HUDEP-2 (cell line): ENCODE results near the gene APPBP2.
"Not testable (repeated sequence)": the region's sequence is repeated elsewhere in the genome, so short reads cannot be mapped to it uniquely, and the experiment has no call there.

Experiments
- DNase-seq, 76 experiments: peaks; one replicate each; lab custom pipeline; 2025; ENCODE audit not compliant: unreplicated experiment in 76 of 76; lab: John Stamatoyannopoulos, UW

The APPBP2 gene

GRCh38 chr17:60525685-60526514 lies at the start of gene APPBP2:
APPBP2 (minus strand) TSS chr17:60526242; CDS start chr17:60525931, 311 bp downstream.
- DNase-seq: peak in 67 of 76 experiments; percentile 8 to 81 (median 53)

DNA sequence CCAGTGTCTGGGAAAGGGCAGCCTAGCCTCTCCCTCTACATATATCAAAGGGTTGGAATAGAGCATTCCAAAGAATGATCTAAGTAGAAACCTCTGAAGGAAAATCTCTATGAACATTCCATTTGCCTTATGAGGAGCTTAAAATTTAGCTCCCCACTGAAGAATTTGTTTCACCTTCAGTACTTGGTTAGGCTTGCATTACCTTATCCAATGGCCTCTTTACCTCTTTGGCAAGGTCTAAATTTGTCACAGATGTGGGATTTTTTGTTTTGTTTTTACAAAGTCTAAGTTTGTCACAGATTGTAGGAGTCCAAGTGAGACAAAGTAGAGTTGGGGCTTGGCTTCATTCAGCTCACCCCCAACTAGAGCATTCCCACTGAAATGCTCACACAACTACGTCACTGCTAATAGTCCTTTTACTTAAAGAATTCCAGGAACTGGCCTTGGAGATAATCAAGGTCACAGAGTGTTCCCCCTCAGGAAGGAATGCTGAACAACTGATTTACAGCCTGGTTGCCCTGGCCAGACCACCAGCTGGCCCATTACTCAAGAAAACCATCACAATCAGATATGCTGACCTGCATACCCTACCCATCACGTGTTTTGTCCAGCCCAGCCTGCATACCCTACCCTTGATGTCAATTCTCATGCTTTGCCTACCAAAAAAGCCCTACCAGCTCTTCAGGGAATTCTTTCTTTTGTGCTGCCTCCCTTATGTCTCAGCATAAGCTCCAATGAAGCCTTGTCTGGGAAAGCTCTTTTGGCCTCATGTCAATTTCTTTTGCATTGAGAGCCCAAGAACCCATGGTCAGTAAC lies 47.4 kb upstream of the APPBP2 start:
- no peak for DNase-seq

DNA sequence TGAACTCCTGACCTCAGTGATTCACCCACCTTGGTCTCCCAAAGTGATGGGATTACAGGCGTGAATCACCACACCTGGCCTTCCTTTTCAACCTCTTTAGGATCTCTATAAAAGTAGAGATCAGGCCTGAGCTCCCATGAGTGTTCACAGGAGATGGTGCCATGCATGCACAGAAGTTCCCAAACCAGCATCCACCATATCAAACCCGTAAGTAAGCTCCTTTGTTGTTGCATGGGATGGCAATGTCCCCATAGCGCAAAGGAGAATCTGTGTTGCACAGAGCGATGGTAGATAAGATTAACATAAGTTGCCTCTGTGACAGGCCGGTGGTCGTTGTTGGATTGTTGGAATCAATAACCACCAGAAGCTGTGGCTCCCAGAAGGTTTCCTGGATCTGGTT lies 39.2 kb upstream of the APPBP2 start:
- no peak for DNase-seq

DNA sequence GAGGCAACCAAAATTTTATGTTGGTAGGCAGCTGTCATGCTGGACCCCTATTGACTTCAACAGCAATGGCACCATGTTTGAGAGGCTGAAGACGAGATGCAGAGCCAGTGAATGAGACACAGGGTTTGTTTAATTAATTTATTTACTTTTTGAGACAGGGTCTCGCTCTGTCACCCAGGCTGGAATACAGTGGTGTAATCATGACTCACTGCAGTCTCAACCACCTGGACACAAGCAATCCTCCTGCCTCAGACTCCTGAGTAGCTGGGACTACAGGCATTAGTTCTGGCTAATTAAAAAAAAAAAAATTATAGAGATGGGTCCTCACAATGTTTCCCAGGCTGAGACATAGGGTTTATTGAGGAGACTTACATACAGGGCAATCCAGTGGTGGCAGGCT lies 37.7 kb upstream of the APPBP2 start:
- no peak for DNase-seq

- DNase-seq: no peak
These were observed 36.4 kb upstream of the APPBP2 start for GRCh38 chr17:60562421-60562820.

- no peak for DNase-seq
These were observed 34.8 kb upstream of the APPBP2 start for GRCh38 chr17:60560860-60561257.

DNA sequence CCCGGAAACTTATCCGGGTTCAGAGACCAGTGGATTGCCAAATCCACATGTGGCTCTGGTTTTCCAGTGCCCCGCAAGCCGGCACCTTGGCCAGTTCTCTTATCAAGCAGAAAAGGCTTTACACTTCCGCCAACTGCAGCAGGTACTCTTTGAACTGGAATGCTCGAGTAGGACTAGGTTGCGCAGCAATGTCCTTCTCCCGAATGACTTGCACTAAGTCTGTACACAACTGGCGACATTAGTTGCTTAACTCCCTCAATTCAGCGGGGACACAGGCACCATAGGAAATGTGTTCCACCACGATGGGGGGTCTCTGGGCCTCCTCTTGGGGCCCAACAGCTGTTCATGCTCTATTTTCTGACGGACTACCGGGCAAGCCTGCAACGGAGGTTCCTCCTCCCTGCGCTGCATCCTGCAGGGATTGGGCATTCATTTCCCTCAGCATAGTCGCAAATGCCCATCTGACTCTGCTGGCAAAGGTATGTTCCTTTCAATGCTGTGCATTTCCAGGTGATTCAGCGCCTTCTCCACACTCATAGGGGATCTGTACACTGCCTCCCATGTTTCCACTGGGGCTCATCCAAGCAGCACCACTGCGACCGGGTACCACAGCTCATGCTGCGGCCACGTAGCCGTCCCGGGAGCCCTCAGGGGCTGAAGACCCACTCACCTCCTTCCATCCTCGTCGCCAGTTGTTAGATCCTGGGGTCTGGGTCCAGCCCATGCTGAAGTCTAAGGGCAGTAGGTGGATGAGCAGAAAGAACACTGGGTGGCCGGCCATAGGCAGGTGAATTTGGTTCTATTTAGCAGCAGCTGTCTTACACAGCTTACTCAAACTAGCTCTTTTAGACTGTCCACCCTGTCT lies 34.2 kb upstream of the APPBP2 start:
- DNase-seq: no peak

DNA sequence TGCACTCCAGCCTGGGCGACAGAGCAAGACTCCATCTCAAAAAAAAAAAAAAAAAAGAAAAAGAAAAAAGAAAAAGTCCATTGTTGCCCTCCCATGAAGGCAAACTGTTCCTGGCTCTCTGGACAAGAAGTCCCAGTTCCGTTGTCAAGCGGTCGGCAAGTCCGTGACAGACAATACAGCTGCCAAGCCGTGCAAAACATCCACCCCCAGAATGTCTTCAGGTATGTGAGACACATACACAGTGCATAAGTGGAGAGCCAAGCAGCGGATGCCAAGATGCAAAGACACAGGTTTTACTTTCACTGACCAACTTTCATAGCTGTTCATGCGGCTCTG lies 33.6 kb upstream of the APPBP2 start:
- DNase-seq: no peak

DNA sequence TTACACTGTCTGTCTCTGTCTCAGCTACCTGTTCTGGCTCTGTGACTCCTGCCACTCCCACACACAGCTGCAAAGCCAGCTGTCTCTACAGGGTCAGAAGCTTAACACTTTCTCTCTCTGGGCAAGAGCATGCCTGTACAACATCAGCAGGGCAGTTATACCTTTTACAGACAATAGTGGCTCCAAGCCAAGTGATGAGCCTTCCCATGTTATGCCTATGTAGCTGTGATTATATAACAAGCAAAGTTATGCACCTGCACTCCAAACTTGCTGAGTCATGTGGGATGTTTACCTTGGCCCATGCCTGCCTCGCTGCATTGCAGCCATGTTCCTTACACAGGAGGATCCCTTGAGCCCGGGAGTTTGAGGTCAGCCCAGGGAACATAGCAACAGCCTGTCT lies 31.8 kb upstream of the APPBP2 start:
- no peak for DNase-seq

GRCh38 chr17:60555786-60556185 lies 29.7 kb upstream of the APPBP2 start:
- no peak for DNase-seq

GRCh38 chr17:60554377-60554788 lies 28.3 kb upstream of the APPBP2 start:
- DNase-seq: no peak

- not testable (repeated sequence) for DNase-seq
These were observed 26.2 kb upstream of the APPBP2 start for GRCh38 chr17:60552255-60552654.

GRCh38 chr17:60548990-60549389 lies 22.9 kb upstream of the APPBP2 start:
- no peak for DNase-seq

GRCh38 chr17:60545465-60546191 lies 19.6 kb upstream of the APPBP2 start:
- no peak for DNase-seq

GRCh38 chr17:60542071-60542470 lies 16.0 kb upstream of the APPBP2 start:
- DNase-seq: no peak

- DNase-seq: no peak
These were observed 14.4 kb upstream of the APPBP2 start for GRCh38 chr17:60540460-60540859.

DNA sequence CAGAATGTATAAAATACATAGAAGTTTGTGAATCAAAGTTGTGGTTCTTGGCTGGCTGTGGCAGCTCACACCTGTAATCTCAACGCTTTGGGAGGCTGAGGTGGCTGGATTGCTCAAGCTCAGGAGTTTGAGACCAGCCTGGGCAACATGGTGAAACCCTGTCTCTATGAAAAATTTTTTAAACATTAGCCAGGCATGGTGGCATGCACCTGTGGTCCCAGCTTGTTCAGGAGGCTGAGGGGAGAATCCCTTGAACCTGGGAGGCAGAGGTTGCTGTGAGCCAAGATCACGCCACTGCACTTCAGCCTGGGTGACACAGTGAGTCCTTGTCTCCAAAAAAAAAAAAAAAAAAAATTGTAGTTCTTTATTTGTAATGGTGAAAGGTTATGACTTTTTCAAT lies 13.8 kb upstream of the APPBP2 start:
- DNase-seq: no peak

- no peak for DNase-seq
These were observed 12.7 kb upstream of the APPBP2 start for GRCh38 chr17:60538726-60539125.

DNA sequence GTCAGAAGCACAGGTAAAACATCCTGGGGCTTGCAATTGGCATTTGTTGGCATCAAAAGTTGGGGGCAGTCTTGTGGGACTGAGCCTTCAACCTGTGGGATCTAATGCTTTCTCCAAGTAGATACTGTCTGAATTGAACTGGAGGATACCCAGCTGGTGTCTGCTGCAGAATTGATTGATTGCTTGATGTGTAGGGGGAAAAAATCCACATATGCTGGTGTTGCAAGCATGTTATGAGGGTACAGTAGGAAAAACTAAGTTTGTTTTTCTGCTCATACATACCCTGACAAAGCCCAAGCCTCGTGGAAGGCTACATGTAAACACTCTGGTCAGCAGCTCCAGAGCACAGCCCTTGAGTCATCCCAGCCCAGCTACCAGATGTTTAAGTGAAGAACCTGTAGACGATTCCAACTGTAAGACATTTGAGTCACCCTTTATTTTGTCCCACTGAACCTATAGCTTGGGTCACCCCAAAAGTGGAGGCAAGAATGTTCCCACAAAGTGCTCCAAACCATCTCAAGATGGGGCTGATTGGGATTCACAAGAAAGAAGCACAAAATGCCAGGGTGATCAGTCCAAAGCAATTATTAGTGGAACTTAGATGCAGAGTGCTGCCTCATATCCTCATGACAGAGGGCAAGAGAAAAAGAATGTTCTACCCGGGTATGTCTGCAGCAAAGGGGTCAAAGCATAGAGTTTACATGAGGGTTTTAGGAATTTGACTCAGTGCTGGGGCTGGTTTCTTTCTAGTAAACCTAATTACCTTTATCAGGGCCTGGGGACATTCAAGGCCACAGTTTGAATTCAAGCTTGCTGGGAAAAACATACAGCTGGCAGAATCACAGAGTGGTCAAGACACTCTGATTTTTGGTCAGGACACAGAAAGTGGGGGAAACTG lies 9.6 kb upstream of the APPBP2 start:
- no peak for DNase-seq
